Kidney epithelial cell (primary cell): ENCODE results near the gene CNNM2. TPM values are rescaled to one million over a fixed set of nuclear protein-coding genes. Genes with fewer than 3 reads are reported as not detected.

Experiments used
- DNase-seq: peaks from one replicate; pipeline ENCODE4 v3.0.0-alpha.2; 2010; ENCODE audit warnings: low read depth
- H3K27me3 ChIP-seq: 2 replicates; pipeline ENCODE4 v1.6.0; 2011; ENCODE audit warnings: low read length; ENCODE audit not compliant: control insufficient read depth, insufficient read depth
- H3K36me3 ChIP-seq: 2 replicates; pipeline ENCODE4 v1.5.1; 2011; ENCODE audit warnings: low read length; ENCODE audit not compliant: control insufficient read depth, insufficient read depth
- H3K4me3 ChIP-seq: 2 replicates; pipeline ENCODE4 v1.5.1; 2011; ENCODE audit warnings: low read depth, mild to moderate bottlenecking, control low read depth, low read length
- total RNA-seq: library from RNA; depleted of rRNA; stranded (reverse); fragments of >200 nt; gene quantifications from 2 replicates; pipeline ENCODE4 v1.2.3, GENCODE V29; 2015
- TF ChIP-seq, protein P1 (sequence below): IDR thresholded peaks from 2 replicates; pipeline ENCODE4 v1.5.1; 2011; ENCODE audit warnings: mild to moderate bottlenecking, moderate library complexity, low read length, control low read depth, inconsistent platforms; ENCODE audit not compliant: insufficient read depth, poor library complexity, severe bottlenecking

The CNNM2 gene
- total RNA-seq, 1 donor from 2014 or later: 6.4 TPM

GRCh38 chr10:103109821-103110220, 191.7 kb downstream of the CNNM2 start:
- TF ChIP-seq, protein P1, sequence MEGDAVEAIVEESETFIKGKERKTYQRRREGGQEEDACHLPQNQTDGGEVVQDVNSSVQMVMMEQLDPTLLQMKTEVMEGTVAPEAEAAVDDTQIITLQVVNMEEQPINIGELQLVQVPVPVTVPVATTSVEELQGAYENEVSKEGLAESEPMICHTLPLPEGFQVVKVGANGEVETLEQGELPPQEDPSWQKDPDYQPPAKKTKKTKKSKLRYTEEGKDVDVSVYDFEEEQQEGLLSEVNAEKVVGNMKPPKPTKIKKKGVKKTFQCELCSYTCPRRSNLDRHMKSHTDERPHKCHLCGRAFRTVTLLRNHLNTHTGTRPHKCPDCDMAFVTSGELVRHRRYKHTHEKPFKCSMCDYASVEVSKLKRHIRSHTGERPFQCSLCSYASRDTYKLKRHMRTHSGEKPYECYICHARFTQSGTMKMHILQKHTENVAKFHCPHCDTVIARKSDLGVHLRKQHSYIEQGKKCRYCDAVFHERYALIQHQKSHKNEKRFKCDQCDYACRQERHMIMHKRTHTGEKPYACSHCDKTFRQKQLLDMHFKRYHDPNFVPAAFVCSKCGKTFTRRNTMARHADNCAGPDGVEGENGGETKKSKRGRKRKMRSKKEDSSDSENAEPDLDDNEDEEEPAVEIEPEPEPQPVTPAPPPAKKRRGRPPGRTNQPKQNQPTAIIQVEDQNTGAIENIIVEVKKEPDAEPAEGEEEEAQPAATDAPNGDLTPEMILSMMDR: no peak

GRCh38 chr10:103110407-103110806, 192.3 kb downstream of the CNNM2 start:
- DNase-seq: no peak
- Histone ChIP-seq H3K27me3 (no peaks in the 10 kb centered on the region), H3K4me3 (no peak overlapping the region), H3K36me3 (no peaks in the 10 kb centered on the region)
- TF ChIP-seq, protein P1: no peak

More at GRCh38 chr10:103109821-103110220, 191.7 kb downstream of the CNNM2 start:
- Histone ChIP-seq H3K27me3 (no peaks in the 10 kb centered on the region), H3K36me3 (no peaks in the 10 kb centered on the region), H3K4me3 (no peak overlapping the region)
- no peak for DNase-seq

DNA sequence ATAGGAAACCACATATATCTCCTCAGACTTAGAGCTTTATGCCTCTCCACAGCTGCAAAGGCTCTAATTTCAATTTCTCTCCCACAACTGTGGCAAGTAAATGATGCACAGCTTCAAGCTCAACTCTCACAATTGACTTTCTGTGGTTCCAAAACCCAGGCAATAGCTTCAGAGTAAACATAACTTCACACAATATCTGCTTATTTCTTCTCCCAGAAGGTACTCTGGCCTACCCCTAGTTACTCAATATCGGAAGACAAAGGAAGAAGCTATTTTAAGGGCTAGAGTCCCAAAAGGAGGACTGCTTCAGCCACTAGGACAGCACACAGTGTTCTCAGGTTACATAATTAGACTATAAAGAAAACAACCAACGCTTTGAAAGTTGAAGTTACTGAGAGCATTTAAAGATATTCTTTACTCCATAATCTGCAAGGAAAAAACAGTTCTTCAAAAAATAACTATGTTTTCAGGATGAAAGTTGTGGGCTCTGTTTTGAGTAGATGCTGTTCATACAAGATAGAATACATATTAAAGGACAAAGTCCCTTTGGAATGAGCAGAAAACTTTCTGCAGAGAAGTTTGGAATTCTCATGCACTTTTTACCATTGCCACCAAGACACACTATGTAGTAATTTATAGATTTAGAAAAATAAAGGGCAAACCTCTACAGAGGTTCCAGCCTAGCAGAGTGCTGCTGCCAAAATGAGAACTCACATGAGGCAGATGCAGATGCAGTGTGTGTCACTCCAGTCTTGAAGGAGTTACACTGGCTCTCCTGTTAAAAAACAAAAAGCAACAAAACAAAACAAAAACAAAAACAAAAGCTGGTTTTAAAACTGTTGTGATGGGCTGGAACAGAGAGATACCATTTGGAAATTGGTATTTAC, 193.2 kb downstream of the CNNM2 start:
- Histone ChIP-seq H3K4me3 (no peak overlapping the region), H3K36me3 (no peaks in the 10 kb centered on the region), H3K27me3 (no peaks in the 10 kb centered on the region)
- DNase-seq: no peak
- TF ChIP-seq, protein P1: no peak

DNA sequence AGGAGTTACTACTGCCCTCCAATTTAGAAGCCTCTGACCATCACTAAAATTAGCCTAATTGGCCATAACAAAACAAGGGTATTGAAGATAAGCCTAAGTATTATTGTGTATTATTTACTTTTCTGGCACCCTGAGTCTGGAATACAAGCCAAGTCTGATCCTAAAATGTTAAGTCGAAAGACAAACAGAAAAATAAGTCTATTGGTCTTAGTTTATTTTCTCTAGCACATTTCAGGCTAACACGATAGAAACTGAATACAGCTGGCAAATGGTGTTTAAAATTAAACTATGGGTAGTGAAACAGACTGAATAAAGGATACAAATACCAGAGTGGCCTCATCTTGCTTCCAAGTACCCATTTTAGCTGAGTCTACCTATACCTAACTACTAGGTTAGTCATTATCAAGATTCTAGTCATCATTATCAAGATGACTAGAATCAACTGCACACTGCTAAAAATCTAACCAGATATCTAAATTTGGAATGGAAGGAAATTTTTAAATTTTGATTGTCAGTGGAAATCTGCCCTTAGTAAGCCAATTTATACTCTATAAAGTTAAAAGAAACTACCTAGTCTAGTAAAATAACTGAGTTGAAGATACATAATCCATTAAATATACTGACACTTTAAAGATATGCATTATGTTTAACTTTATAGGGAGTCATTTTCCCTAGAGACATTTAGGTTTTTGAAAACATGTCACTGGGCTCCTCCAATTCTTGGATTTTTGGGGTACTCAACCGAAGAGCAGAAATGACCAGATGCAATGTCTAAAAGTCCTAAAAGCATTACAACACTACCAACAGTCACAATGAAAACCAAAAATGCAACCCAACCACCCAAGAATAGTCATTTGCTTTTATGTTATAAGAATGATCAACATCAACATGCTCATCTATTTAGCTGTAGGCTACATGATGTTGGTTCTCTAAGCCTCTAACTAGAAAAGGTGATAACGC, 194.1 kb downstream of the CNNM2 start:
- TF ChIP-seq, protein P1: no peak
- Histone ChIP-seq H3K36me3 (no peaks in the 10 kb centered on the region), H3K27me3 (no peaks in the 10 kb centered on the region), H3K4me3 (no peak overlapping the region)
- no peak for DNase-seq

DNA sequence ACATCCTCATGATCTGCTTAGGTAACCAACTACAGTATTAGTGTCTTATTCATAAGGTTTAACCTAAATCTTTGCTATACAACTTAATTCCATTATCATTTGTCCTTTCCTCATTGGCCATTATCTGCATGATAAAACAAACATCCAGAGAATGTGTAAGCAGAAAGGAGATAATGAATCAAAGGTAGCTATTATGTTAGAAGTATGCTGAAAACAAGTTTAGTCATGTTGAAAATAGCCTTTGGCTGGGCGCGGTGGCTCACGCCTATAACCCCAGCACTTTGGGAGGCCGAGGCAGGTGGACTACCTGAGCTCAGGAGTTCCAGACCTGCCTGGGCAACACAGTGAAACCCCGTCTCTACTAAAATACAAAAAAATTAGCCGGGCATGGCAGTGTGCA, 196.8 kb downstream of the CNNM2 start:
- H3K4me3 ChIP-seq: no peak overlapping the region
- TF ChIP-seq, protein P1: no peak
- H3K27me3 ChIP-seq: no peaks in the 10 kb centered on the region
- H3K36me3 ChIP-seq: no peaks in the 10 kb centered on the region
- no peak for DNase-seq
